ENCODE measurements around the gene USP5.

GRCh38 chr12:6904280-6905276 is 52.6 kb downstream of the USP5 start, which contains the start of gene LRRC23:
- TF ChIP-seq CTCF (conservative IDR thresholded peaks at IDR 0.05) (no peak), EZH2 (IDR thresholded peaks at IDR 0.05; ENCODE audit: low read depth) (no peak)
